HG03558 (cell line): ENCODE results near the gene TGFBR1.

ENCODE experiments used
- ATAC-seq: cut with Tn5 transposase; IDR thresholded peaks from one replicate; pipeline ENCODE4 v1.9.1; 2021; ENCODE audit warnings: moderate number of reproducible peaks; ENCODE audit not compliant: unreplicated experiment; ENCODE audit errors: extremely low read depth

TGFBR1 gene

GRCh38 chr9:99103901-99104458, 933 bp upstream of the TGFBR1 start:
- no peak for ATAC-seq

- peak; percentile 31 for ATAC-seq
These were observed 485 bp downstream of the TGFBR1 start for GRCh38 chr9:99105152-99106043.

- ATAC-seq = no peak
These were observed 1.1 kb downstream of the TGFBR1 start for GRCh38 chr9:99106044-99106375.

DNA sequence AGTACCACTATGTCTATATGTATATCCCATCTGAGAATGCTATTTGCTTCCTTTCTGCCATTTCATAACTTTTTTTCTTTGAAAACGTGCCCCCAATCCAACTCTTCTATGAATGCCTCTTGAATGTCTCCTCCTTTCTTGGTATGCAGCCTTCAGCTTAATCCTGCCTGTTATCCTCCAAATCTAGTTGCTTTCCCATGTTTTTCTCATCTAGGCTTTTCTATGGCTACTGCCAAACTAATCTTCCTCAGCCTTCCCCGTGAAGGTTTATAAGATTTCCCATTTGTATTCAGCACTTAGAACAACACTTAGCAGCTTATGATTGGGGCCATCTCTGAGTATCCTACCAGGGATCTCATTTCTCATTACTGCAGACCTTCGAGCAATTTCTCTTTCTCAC, 2.5 kb downstream of the TGFBR1 start:
- no peak for ATAC-seq

- ATAC-seq = no peak
These were observed 3.2 kb downstream of the TGFBR1 start for GRCh38 chr9:99108131-99108530.

DNA sequence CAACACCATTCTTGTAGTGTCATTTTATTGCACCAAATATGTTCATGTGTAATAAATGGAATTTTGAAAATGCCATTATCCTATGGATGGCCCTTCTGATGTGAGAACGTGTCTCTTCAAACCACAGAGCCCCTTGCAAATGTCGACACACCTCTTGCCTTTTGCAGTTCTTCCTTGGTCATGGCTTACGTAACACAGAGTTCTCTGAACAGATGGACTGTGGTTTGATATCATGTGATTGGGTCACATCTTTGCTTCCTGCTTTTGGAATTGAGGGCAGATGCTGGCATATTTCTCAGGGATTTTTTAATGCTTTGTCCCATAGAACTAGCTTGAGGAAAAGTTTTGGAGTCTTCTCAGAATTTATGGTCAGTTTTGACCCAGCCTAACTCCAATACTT, 4.6 kb downstream of the TGFBR1 start:
- no peak for ATAC-seq

- no peak for ATAC-seq
These were observed 8.0 kb downstream of the TGFBR1 start for GRCh38 chr9:99112750-99113413.

- no peak for ATAC-seq
These were observed 8.6 kb downstream of the TGFBR1 start for GRCh38 chr9:99113414-99114048.

DNA sequence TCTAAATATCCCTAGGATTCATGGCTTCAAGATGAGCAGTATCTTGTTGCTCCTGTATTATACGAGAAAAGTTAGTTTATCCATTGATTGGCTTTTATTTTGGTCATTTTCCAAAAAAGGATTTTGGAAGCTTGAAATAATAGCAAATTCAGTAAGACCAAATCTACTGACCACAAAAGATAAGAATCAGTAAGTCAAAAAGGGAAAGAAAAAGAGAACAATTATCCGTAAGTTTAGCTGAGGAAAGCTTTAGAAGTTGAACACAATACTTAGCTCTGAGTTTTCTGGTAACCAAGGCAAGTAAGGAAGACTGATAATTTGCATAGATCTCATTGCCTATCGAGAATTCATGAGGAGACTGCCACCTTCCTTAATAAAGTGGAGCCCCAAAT, 9.1 kb downstream of the TGFBR1 start:
- ATAC-seq = no peak

- ATAC-seq = no peak
These were observed 10.1 kb downstream of the TGFBR1 start for GRCh38 chr9:99114846-99115500.

GRCh38 chr9:99116003-99116411, 11.1 kb downstream of the TGFBR1 start:
- no peak for ATAC-seq

- peak; percentile 93 for ATAC-seq
These were observed 14.0 kb downstream of the TGFBR1 start for GRCh38 chr9:99118782-99119466.

DNA sequence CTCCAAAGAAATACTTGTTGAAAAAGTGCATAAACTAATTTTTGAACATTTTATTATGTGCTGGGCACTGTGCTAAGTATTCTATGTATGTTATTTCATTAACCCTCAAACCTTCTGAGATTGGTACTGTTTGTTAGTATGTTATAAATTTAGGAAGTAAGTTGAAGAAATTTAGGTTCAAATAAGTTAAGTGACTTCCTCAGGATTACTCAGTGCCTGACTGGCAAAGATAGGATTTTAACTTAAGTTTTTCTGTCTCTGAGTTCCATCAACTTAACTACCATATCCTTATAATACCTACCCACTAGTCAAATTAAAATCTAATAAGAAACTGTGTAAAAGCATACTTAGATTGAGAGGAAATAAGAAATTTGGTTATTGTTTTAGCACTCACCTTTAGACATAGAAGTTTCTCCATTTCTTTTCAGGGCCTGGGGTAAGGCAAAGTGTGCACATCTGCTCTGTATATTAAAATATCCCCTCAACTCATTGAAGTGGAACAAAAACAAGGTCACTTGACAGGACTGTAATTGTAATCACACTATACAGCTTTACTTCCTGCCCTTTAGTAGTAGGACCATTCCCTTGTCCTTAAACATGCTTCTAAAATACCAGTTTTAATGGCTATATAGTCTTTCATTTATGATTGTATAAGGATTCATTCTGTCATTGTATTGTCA, 15.2 kb downstream of the TGFBR1 start:
- no peak for ATAC-seq

- ATAC-seq = no peak
These were observed 16.7 kb downstream of the TGFBR1 start for GRCh38 chr9:99121604-99122003.

DNA sequence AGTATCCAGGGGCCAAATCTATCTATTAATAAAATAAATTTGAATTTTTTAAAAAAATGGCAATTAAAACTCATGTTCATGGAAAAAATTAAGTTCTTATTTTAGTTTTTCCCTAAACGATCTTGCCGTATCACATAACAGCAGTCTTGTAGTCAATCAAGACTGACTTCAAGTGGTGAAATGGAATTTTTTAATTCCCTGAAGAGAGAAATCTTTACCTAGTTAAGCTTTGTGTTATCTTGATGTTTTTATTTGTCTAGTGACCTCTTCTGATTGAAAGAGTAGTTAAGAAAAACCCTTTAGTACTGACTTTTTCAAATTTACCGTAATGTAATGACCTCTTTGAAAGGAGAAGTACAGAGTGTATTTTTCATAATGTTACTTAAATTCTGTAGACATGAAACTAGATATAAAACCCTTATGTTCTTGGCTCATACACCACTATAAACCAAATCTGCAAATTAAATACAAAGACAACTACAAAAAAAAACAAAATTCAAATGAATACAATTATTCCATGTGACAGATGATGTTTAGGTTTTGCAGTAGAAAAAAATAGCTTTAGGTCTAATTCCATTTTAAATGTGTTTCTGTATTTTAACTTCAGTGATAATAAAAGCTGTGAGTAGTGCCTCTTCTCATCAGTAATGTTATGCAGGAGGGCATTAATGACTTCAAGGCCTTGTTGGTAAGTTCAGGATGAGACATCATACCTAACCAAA, 19.8 kb downstream of the TGFBR1 start:
- ATAC-seq = no peak

DNA sequence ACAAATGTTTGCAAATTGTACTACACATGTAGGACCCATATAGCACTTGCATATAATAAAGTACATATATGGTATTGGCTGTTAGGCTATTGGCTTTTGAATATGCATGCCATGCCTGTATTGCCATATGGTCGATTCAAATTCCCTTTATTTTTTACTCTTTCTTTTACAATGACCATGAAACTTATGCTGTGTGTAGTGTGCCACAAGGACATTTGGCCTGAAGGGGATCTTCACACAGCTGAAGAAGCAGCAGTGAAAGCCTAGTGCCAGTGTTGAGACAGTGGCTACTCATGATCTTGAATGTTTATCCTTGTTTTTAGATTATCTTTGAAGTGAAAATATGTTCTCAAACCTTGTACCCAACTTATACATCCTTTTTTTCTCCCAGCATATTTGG, 20.5 kb downstream of the TGFBR1 start:
- no peak for ATAC-seq

DNA sequence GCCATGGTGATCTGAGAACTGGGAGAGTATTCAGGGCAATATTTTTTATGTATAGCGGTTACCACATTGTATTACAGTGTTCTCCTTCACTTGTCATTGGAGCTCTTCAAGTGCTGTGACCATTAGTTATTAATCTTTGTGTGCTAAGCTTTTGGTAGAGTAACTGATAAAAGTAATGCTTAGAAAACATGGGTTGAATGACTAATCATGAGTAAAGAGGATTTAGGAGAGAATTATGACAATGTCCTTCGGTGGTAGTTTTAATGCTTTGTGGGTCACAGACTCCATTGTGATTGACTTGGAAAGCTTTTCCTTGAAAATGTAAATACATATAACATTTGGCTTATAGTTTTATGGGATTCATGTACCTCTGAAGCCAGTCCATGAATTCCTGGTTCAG, 21.4 kb downstream of the TGFBR1 start:
- ATAC-seq = no peak

DNA sequence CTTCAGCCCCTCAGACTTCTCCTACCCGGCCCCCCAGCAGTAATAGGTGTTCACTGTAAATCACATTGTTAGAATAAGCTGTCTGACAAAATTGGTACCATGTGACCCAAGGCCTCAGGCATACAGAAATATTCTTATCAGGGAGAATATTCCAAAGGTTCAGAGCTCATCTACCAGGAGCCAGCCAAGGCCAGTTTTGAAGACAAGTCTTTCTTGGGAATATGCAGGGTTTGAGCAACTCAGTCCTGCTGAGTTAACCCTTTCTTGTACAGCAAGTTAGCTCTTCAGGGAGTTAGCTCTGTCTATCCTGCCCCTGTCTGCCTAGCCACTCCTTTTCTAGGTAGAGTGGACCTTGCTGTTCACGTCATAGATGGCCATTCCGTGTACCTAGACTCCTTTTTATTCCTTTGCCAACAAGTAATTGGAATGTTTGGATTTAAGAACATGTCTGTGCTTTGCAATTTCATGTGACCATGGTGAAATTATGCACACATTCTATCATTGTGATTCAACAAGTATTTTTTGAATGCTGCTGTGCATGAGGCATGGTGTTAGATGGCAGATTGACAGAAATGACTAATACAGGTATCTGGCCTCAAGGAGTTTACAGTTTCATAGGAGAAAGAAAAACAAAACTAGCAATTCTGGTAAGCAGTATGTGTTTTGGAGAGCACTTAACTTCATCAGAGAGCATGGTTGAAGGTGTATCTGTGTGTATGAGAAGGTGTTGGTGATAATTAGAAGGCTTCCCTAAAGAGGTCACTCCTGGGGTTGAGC, 22.6 kb downstream of the TGFBR1 start:
- no peak for ATAC-seq
